SK-N-SH (cell line): ENCODE data around the gene KLF13. TPM values are rescaled to one million over a fixed set of nuclear protein-coding genes. Genes with fewer than 3 reads are reported as not detected.

Experiments
- CTCF ChIA-PET: fragments of 300-600, 350-600 bp; formaldehyde crosslinking; extraction: SDS; loops from one replicate; lab custom pipeline; 2021; lab: Yijun Ruan, JAX
- POLR2A ChIA-PET: fragments of 350-600 bp; sonication (Branson Sonifier 250); formaldehyde crosslinking; extraction: SDS; loops from one replicate; lab custom pipeline; 2020; ENCODE audit warnings: antibody characterized with exemption, inconsistent platforms; lab: Yijun Ruan, JAX
- DNase-seq: peaks from one replicate; pipeline ENCODE4 v3.0.0; 2012
- H2AFZ ChIP-seq: fragments of 200-600 bp; sonication (generic); 2 replicates; pipeline ENCODE4 v1.8.1; 2016; ENCODE audit warnings: antibody characterized with exemption, mild to moderate bottlenecking, low read depth
- H3F3A ChIP-seq: fragments of 200-600 bp; sonication (generic); replicated peaks from 2 replicates; pipeline ENCODE3; 2016; ENCODE audit warnings: antibody characterized with exemption, mild to moderate bottlenecking; ENCODE audit not compliant: insufficient read depth
- H3K27ac ChIP-seq, 2 experiments: fragments of 200-500 bp in 1 of 2; fragments of 200-600 bp in 1 of 2; sonication (Bioruptor generic) in 1 of 2; sonication (generic), shearing (Covaris generic) in 1 of 2; 2 replicates each; pipeline versions ENCODE4 v1.5.1 to v1.6.1; 2014 to 2016; ENCODE audit warnings: low read depth in 2 of 2, inconsistent platforms in 1 of 2, low read length in 1 of 2, mild to moderate bottlenecking in 1 of 2, mixed read lengths in 1 of 2
- H3K27me3 ChIP-seq: fragments of 200-600 bp; sonication (generic), shearing (Covaris generic); 2 replicates; pipeline ENCODE4 v1.6.1; 2016; ENCODE audit warnings: mixed run types; ENCODE audit not compliant: insufficient read depth
- H3K36me3 ChIP-seq, 2 experiments: fragments of 200-500 bp in 1 of 2; fragments of 200-600 bp in 1 of 2; sonication (Bioruptor generic) in 1 of 2; sonication (generic) in 1 of 2; replicated peaks in 1 of 2; 2 replicates each; pipeline versions ENCODE3 to v1.5.1; 2014 to 2016; ENCODE audit warnings: low read length in 1 of 2, mild to moderate bottlenecking in 1 of 2; ENCODE audit not compliant: insufficient read depth in 2 of 2, control insufficient read depth in 1 of 2
- H3K4me1 ChIP-seq, 2 experiments: fragments of 200-500 bp in 1 of 2; fragments of 200-600 bp in 1 of 2; sonication (Bioruptor generic) in 1 of 2; sonication (generic), shearing (Covaris generic) in 1 of 2; 2 replicates each; pipeline versions ENCODE4 v1.5.1 to v1.6.1; 2014 to 2016; ENCODE audit warnings: low read depth in 1 of 2, low read length in 1 of 2, mixed run types in 1 of 2; ENCODE audit not compliant: insufficient read depth in 2 of 2, control insufficient read depth in 1 of 2
- H3K4me2 ChIP-seq: fragments of 200-600 bp; sonication (generic), shearing (Covaris generic); 2 replicates; pipeline ENCODE4 v1.6.1; 2017; ENCODE audit warnings: mixed run types
- H3K4me3 ChIP-seq, 2 experiments: fragments of 200-500 bp in 1 of 2; fragments of 200-600 bp in 1 of 2; sonication (Bioruptor generic) in 1 of 2; sonication (generic), shearing (Covaris generic) in 1 of 2; 2 replicates each; pipeline versions ENCODE4 v1.5.1 to v1.8.1; 2014 to 2016; ENCODE audit warnings: low read depth in 2 of 2, inconsistent platforms in 1 of 2, low read length in 1 of 2, mild to moderate bottlenecking in 1 of 2, mixed read lengths in 1 of 2, moderate library complexity in 1 of 2
- H3K79me2 ChIP-seq: fragments of 200-600 bp; sonication (generic); 2 replicates; pipeline ENCODE4 v1.8.1; 2017; ENCODE audit warnings: mild to moderate bottlenecking; ENCODE audit not compliant: insufficient read depth
- H3K9ac ChIP-seq: fragments of 200-600 bp; sonication (generic); 2 replicates; pipeline ENCODE4 v1.6.1; 2017; ENCODE audit warnings: mixed run types
- H3K9me2 ChIP-seq: fragments of 200-600 bp; sonication (generic); 2 replicates; pipeline ENCODE4 v1.6.1; 2017; ENCODE audit warnings: mixed run types
- H3K9me3 ChIP-seq: fragments of 200-600 bp; sonication (generic); 2 replicates; pipeline ENCODE4 v1.6.1; 2017; ENCODE audit warnings: mixed run types, mild to moderate bottlenecking, moderate library complexity
- H4K20me1 ChIP-seq: fragments of 200-600 bp; sonication (generic); 2 replicates; pipeline ENCODE4 v1.6.1; 2017; ENCODE audit warnings: mild to moderate bottlenecking, mixed run types; ENCODE audit not compliant: insufficient read depth
- CTCF ChIP-seq: fragments of 200-600 bp; sonication (generic); IDR thresholded peaks from 2 replicates; pipeline ENCODE4 v1.6.1; 2017; ENCODE audit warnings: antibody characterized with exemption, mild to moderate bottlenecking, moderate library complexity
- EP300 ChIP-seq, 2 experiments: IDR thresholded peaks; 2 replicates each; pipeline versions ENCODE4 v1.4.0 to v1.6.1; 2012; ENCODE audit warnings: borderline replicate concordance in 1 of 2, low read depth in 1 of 2, low read length in 1 of 2
- EZH2phosphoT487 ChIP-seq: fragments of 200-600 bp; sonication (generic); IDR thresholded peaks from 2 replicates; pipeline ENCODE4 v1.6.1; 2017; ENCODE audit warnings: low read depth, mixed run types, mild to moderate bottlenecking, antibody characterized with exemption, moderate library complexity, borderline replicate concordance
- FOSL2 ChIP-seq: IDR thresholded peaks from 2 replicates; pipeline ENCODE4 v1.4.0; 2012; ENCODE audit warnings: low read depth, mild to moderate bottlenecking, moderate library complexity, borderline replicate concordance
- FOXJ3 ChIP-seq: sonication (generic); formaldehyde crosslinking; IDR thresholded peaks from 2 replicates; pipeline ENCODE4 v1.5.1; 2020; ENCODE audit warnings: mild to moderate bottlenecking, missing genetic modification reagents
- FOXM1 ChIP-seq: IDR thresholded peaks from 2 replicates; pipeline ENCODE4 v1.4.0; 2012; ENCODE audit warnings: low read depth, mild to moderate bottlenecking
- GATA2 ChIP-seq: sonication (generic); formaldehyde crosslinking; IDR thresholded peaks from 2 replicates; pipeline ENCODE4 v1.5.0; 2020; ENCODE audit warnings: mild to moderate bottlenecking, missing genetic modification reagents
- MEF2A ChIP-seq: IDR thresholded peaks from 2 replicates; pipeline ENCODE4 v1.4.0; 2012; ENCODE audit warnings: low read depth, borderline replicate concordance
- MXI1 ChIP-seq: IDR thresholded peaks from 2 replicates; pipeline ENCODE4 v1.6.1; 2012; ENCODE audit warnings: mild to moderate bottlenecking, low read depth, low read length, improper control_type of control experiment
- RAD21 ChIP-seq: IDR thresholded peaks from 2 replicates; pipeline ENCODE4 v1.6.1; 2012; ENCODE audit warnings: mild to moderate bottlenecking, low read length
- RCOR1 ChIP-seq: fragments of 150-350 bp; IDR thresholded peaks from 2 replicates; pipeline ENCODE4 v1.6.1; 2017; ENCODE audit warnings: antibody characterized with exemption, low read length
- RFX5 ChIP-seq: IDR thresholded peaks from 2 replicates; pipeline ENCODE4 v1.6.1; 2012; ENCODE audit warnings: mild to moderate bottlenecking, improper control_type of control experiment, low read length
- RXRA ChIP-seq: IDR thresholded peaks from 2 replicates; pipeline ENCODE4 v1.4.0; 2012; ENCODE audit warnings: low read depth, mild to moderate bottlenecking, borderline replicate concordance
- SMC3 ChIP-seq: IDR thresholded peaks from 2 replicates; pipeline ENCODE4 v1.6.1; 2012; ENCODE audit warnings: low read depth, low read length, improper control_type of control experiment
- TAF1 ChIP-seq: IDR thresholded peaks from 2 replicates; pipeline ENCODE4 v1.6.1; 2012; ENCODE audit warnings: low read depth, mild to moderate bottlenecking, low read length, moderate library complexity, borderline replicate concordance
- TEAD4 ChIP-seq: IDR thresholded peaks from 2 replicates; pipeline ENCODE4 v1.4.0; 2012; ENCODE audit warnings: mild to moderate bottlenecking, borderline replicate concordance; ENCODE audit not compliant: insufficient read depth
- WGBS: methylation state at CpG from one replicate; pipeline ENCODE4 v1.1.6; 2017; ENCODE audit warnings: low lambda C conversion rate; 5-methylcytosine and 5-hydroxymethylcytosine counted together
- polyA plus RNA-seq, 3 experiments: library from polyadenylated mRNA; depleted of rRNA; stranded (reverse); fragments of >200 nt; gene quantifications; 2 replicates each; pipeline ENCODE4 v1.2.3, GENCODE V29; 2012
- TF ChIP-seq, protein P1 (sequence below): fragments of 150-350 bp; IDR thresholded peaks from 2 replicates; pipeline ENCODE4 v1.6.1; 2017; ENCODE audit warnings: antibody characterized with exemption, low read length, low read depth, borderline replicate concordance

The KLF13 gene
- polyA plus RNA-seq, 1 of the 3 experiments (the other 2 are of a cell fraction) = 7.1 TPM

GRCh38 chr15:31403096-31403495, 76.5 kb downstream of the KLF13 start:
- no peak overlapping the region for H3K9ac ChIP-seq
- TF ChIP-seq RXRA (no peak), SMC3 (no peak), RFX5 (no peak), EZH2phosphoT487 (no peak), FOXJ3 (CRISPR knock-in tag) (no peak), CTCF (no peak), EP300 (IDR thresholded peaks at IDR 0.05; ENCODE audit: borderline replicate concordance in 1 of 2, low read depth in 1 of 2, low read length in 1 of 2) (no peak), FOXM1 (no peak), RCOR1 (no peak), MEF2A (no peak), RAD21 (no peak)
- TF ChIP-seq, protein P1, sequence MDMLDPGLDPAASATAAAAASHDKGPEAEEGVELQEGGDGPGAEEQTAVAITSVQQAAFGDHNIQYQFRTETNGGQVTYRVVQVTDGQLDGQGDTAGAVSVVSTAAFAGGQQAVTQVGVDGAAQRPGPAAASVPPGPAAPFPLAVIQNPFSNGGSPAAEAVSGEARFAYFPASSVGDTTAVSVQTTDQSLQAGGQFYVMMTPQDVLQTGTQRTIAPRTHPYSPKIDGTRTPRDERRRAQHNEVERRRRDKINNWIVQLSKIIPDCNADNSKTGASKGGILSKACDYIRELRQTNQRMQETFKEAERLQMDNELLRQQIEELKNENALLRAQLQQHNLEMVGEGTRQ = no peak
- TF ChIP-seq, all 33 proteins: peak for 0
- POLR2A ChIA-PET = interaction anchor here (0.9 kb wide), 1 partner anchor 49 kb away, joined by 3 read pairs; no protein-coding TSS in a partner anchor
- H3K27me3 ChIP-seq = no peaks in the 10 kb centered on the region
- H3K4me3 ChIP-seq = no peak overlapping the region
- no peaks in the 10 kb centered on the region for H3K9me3 ChIP-seq
- H3K36me3 ChIP-seq = no peaks in the 10 kb centered on the region
- 74% methylated on average over 6 of the region's 6 CpGs for WGBS
- no peaks in the 10 kb centered on the region for H4K20me1 ChIP-seq
- CTCF ChIA-PET = interaction anchor here (1.1 to 3.1 kb wide), 6 partner anchors 25 to 274 kb away, joined by 3 to 10 read pairs (median 6); no protein-coding TSS in a partner anchor
- no peak for DNase-seq
- H3K4me2 ChIP-seq = no peak overlapping the region
- no peak overlapping the region for H2AFZ ChIP-seq
- no peaks in the 10 kb centered on the region for H3K79me2 ChIP-seq
- H3K9me2 ChIP-seq = no peaks in the 10 kb centered on the region
- H3K4me1 ChIP-seq = peaks cover 0 to 53% of the 10 kb centered on the region in 2 experiments; a peak in 1 of 4 replicates
- no peaks in the 10 kb centered on the region for H3F3A ChIP-seq
- peak overlapping the region in 1 of 2 experiments; percentile 85; a peak in 2 of 4 replicates for H3K27ac ChIP-seq

DNA sequence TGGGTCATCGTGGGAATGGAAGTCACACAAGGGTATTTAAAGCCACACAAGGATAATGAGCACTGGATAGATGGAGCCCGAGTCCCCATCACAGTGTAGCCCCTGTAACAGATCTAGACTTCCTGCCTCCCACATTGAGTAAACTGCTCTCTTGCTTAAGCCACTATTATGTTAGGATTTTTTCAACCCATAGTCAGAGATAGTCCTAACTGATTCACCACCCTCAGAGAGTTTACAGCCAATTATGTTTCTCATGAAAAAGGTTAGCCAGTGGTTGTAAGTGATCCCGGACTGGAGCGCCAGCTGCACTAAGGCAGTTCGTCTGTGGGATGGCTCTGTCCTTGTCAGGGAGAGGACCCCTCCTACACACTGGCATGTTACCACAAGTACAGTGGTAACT, 77.0 kb downstream of the KLF13 start:
- Histone ChIP-seq H3K79me2 (no peaks in the 10 kb centered on the region), H3K36me3 (no peaks in the 10 kb centered on the region), H3K4me3 (no peak overlapping the region), H3K4me1 (peaks cover 0 to 48% of the 10 kb centered on the region in 2 experiments; a peak in 1 of 4 replicates), H3K27ac (peak overlapping the region in 1 of 2 experiments; percentile 85; a peak in 2 of 4 replicates), H3F3A (no peaks in the 10 kb centered on the region), H3K9me3 (no peaks in the 10 kb centered on the region), H2AFZ (no peak overlapping the region), H3K9ac (no peak overlapping the region), H4K20me1 (no peaks in the 10 kb centered on the region), H3K9me2 (no peaks in the 10 kb centered on the region), H3K4me2 (no peak overlapping the region), H3K27me3 (no peaks in the 10 kb centered on the region)
- POLR2A ChIA-PET = no interaction called here
- DNase-seq = no peak
- 76% methylated on average over 5 of the region's 5 CpGs for WGBS
- no peak for TF ChIP-seq TEAD4
- no peak for TF ChIP-seq MEF2A
- TF ChIP-seq FOSL2 = no peak
- no peak for TF ChIP-seq RCOR1
- TF ChIP-seq MXI1 = no peak
- TF ChIP-seq, protein P1 = no peak
- TF ChIP-seq TAF1 = no peak
- no peak for TF ChIP-seq GATA2
- TF ChIP-seq EP300 (IDR thresholded peaks at IDR 0.05; ENCODE audit: borderline replicate concordance in 1 of 2, low read depth in 1 of 2, low read length in 1 of 2) = no peak
- no peak for TF ChIP-seq SMC3
- CTCF ChIA-PET = interaction anchor here (2.0 kb wide), 1 partner anchor 32 kb away, joined by 8 read pairs; no protein-coding TSS in a partner anchor
